BJ (cell line): ENCODE data around the gene CCDC124. TPM values are rescaled to one million over a fixed set of nuclear protein-coding genes. Genes with fewer than 3 reads are reported as not detected.
"Not testable (repeated sequence)": the region's sequence is repeated elsewhere in the genome, so short reads cannot be mapped to it uniquely, and the experiment has no call there.

Source experiments
- CTCF ChIA-PET: fragments of 350-600 bp; formaldehyde crosslinking; extraction: SDS; loops from one replicate; lab custom pipeline; 2021; ENCODE audit warnings: antibody characterized with exemption, inconsistent platforms; lab: Yijun Ruan, JAX
- POLR2A ChIA-PET: fragments of 300-600 bp; sonication (Branson Sonifier 250); formaldehyde crosslinking; extraction: SDS; loops from one replicate; lab custom pipeline; 2021; ENCODE audit warnings: antibody characterized with exemption; lab: Charles Lee
- DNase-seq: peaks from one replicate; pipeline ENCODE4 v3.0.0-alpha.2; 2011; ENCODE audit warnings: low read depth
- H3K27me3 ChIP-seq: 2 replicates; pipeline ENCODE4 v1.6.0; 2011; ENCODE audit warnings: low read length; ENCODE audit not compliant: control insufficient read depth, insufficient read depth
- H3K36me3 ChIP-seq: 2 replicates; pipeline ENCODE4 v1.5.1; 2011; ENCODE audit warnings: low read length; ENCODE audit not compliant: control insufficient read depth, insufficient read depth
- H3K4me3 ChIP-seq: 2 replicates; pipeline ENCODE4 v1.5.1; 2011; ENCODE audit warnings: low read depth, mild to moderate bottlenecking, control low read depth, low read length
- polyA plus RNA-seq: library from polyadenylated mRNA; depleted of rRNA; stranded (reverse); fragments of >200 nt; gene quantifications from 2 replicates; pipeline ENCODE4 v1.2.3, GENCODE V29; 2011
- TF ChIP-seq, protein P1 (sequence below): IDR thresholded peaks from 2 replicates; pipeline ENCODE4 v1.5.1; 2011; ENCODE audit warnings: low read depth, mild to moderate bottlenecking, control low read depth, inconsistent platforms, low read length, moderate library complexity; ENCODE audit not compliant: insufficient read depth

CCDC124 gene
- polyA plus RNA-seq, 1 experiment = 40.8 TPM

DNA sequence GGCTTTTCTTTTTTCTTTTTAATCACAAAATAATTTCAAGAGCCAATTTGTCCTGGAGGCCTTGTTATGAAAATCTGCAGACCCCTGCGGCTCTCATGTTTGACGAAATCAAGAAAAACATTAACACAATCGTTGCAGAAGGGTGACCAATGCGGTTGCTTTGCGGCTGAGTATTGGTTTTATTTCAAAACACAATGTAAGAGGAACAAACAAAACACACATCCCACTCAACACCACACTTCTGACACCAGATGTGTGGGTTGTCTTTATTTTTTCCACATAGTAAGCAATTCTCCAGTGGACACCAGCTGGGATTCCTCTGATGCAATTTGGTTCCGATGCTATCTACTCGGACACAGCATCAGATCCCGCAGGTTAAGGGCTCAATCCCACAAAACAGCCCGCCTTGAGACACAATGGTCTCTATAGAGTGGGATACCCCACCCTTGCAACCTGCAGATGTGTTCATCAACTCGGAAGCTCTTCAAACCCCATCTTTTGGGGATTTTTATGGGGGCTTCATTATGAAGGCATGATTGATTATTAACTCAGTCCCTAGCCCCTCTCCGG lies 21.9 kb upstream of the CCDC124 start:
- ChIA-PET CTCF (interaction anchor here (1.3 to 1.4 kb wide), 2 partner anchors 22 to 27 kb away, joined by 5 to 6 read pairs; partner anchors contain the start of gene CCDC124), POLR2A (interaction anchor here (0.6 kb wide), 1 partner anchor 44 kb away, joined by 4 read pairs; no protein-coding TSS in a partner anchor)
- TF ChIP-seq, protein P1, sequence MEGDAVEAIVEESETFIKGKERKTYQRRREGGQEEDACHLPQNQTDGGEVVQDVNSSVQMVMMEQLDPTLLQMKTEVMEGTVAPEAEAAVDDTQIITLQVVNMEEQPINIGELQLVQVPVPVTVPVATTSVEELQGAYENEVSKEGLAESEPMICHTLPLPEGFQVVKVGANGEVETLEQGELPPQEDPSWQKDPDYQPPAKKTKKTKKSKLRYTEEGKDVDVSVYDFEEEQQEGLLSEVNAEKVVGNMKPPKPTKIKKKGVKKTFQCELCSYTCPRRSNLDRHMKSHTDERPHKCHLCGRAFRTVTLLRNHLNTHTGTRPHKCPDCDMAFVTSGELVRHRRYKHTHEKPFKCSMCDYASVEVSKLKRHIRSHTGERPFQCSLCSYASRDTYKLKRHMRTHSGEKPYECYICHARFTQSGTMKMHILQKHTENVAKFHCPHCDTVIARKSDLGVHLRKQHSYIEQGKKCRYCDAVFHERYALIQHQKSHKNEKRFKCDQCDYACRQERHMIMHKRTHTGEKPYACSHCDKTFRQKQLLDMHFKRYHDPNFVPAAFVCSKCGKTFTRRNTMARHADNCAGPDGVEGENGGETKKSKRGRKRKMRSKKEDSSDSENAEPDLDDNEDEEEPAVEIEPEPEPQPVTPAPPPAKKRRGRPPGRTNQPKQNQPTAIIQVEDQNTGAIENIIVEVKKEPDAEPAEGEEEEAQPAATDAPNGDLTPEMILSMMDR = no peak
- H3K27me3 ChIP-seq = no peaks in the 10 kb centered on the region
- no peak for DNase-seq
- H3K36me3 ChIP-seq = no peaks in the 10 kb centered on the region
- H3K4me3 ChIP-seq = no peak overlapping the region

DNA sequence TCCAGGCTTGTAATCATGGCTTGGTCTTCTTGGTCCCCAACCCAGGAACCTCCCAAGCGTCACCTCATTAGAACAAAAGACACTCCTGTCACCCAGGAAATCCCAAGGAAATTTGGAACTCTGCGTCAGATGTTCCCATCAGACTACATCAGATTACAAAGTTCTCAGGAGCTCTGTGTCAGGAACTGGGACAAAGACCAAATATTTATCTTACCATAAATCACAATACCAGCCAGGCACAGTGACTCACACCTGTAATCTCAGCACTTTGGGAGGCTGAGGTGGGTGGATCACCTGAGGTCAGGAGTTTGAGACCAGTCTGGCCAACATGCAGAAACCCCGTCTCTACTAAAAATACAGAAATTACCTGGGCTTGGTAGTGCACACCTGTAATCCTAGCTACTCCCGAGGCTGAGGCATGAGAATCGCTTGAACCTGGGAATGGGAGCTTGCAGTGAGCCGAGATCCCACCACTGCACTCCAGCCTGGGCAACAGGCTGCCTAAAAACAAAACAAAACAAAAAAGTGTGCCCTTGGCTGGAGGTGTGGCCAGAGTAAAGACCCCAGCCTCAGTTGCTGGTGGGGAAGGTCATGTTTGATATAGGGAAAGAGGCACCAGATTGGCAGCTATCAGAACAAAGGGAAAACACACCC lies 16.7 kb upstream of the CCDC124 start:
- DNase-seq = no peak
- no peak overlapping the region for H3K4me3 ChIP-seq
- ChIA-PET POLR2A (no interaction called here), CTCF (interaction anchor here (0.6 to 1.6 kb wide), 4 partner anchors 17 to 46 kb away, joined by 3 to 4 read pairs (median 3); partner anchors contain the start of gene CCDC124)
- no peaks in the 10 kb centered on the region for H3K27me3 ChIP-seq
- TF ChIP-seq, protein P1 = no peak
- H3K36me3 ChIP-seq = no peaks in the 10 kb centered on the region

DNA sequence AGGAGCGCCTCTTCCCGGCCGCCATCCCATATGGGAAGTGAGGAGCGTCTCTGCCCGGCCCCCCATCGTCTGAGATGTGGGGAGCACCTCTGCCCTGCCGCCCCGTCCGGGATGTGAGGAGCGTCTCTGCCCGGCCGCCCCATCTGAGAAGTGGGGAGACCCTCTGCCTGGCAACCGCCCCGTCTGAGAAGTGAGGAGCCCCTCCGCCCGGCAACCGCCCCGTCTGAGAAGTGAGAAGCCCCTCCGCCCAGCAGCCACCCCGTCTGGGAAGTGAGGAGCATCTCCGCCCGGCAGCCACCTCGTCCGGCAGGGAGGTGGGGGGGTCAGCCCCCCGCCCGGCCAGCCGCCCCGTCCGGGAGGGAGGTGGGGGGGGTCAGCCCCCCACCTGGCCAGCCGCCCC lies 14.7 kb upstream of the CCDC124 start:
- POLR2A ChIA-PET, H3K36me3 ChIP-seq, H3K27me3 ChIP-seq, CTCF ChIA-PET, H3K4me3 ChIP-seq, DNase-seq: not testable (repeated sequence)

DNA sequence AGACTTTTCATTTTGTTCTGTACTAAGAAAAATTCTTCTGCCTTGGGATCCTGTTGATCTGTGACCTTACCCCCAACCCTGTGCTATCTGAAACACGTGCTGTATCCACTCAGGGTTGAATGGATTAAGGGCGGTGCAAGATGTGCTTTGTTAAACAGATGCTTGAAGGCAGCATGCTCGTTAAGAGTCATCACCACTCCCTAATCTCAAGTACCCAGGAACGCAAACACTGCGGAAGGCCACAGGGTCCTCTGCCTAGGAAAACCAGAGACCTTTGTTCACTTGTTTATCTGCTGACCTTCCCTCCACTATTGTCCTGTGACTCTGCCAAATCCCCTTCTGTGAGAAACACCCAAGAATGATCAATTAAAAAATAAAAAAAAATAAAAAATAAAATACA lies 13.7 kb upstream of the CCDC124 start:
- CTCF ChIA-PET = interaction anchor here (0.6 to 1.4 kb wide), 2 partner anchors 14 to 59 kb away, joined by 3 to 8 read pairs; partner anchors contain the start of genes CCDC124 and RPL18A
- H3K4me3 ChIP-seq, H3K27me3 ChIP-seq, DNase-seq, POLR2A ChIA-PET, H3K36me3 ChIP-seq: not testable (repeated sequence)

DNA sequence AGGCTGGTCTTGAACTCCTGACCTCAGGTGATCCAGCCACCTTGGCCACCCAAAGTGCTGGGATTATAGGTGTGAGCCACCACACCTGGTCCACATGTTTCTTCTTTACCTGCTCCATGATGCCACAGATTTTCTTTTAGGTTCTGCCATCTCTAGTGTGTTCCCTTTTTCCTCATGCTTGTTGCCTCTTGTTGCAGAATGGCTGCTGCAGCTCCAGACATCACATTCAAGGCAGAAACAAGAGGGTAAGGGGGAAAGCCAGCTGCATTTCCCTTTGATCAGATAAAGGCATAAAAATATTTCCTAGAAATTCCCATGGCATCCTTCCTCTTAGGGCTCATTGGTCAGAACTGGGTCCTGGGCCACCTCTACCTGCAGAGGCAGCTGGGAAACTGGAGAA lies 12.3 kb upstream of the CCDC124 start:
- POLR2A ChIA-PET = no interaction called here

DNA sequence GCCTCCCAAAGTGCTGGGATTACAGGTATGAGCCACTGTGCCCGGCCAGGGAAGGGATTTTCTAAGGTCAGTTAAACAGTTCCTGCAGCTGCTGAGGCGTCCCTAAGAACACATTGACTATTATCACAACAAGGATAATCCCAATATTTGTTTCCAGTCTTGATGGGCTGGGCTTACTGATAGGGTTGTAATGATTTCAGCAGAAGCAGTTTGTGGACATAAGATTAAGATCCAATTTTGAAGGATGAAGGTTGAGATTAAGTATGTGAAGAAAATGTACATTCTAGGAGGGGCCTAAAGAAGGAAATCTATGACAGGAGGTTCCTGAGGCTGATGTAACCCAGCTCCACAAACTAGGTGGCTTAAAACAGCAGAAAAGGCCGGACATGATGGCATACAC lies 10.7 kb upstream of the CCDC124 start:
- TF ChIP-seq, protein P1 = no peak
- no peaks in the 10 kb centered on the region for H3K36me3 ChIP-seq
- ChIA-PET CTCF (interaction anchor here (0.6 to 1.9 kb wide), 2 partner anchors 16 to 348 kb away, joined by 3 to 4 read pairs; no protein-coding TSS in a partner anchor), POLR2A (no interaction called here)
- H3K27me3 ChIP-seq = no peaks in the 10 kb centered on the region
- no peak overlapping the region for H3K4me3 ChIP-seq
- no peak for DNase-seq

More for the DNA sequence above, 12.3 kb upstream of the CCDC124 start:
- TF ChIP-seq, protein P1 = no peak
- DNase-seq = no peak
- CTCF ChIA-PET = interaction anchor here (1.4 kb wide), 1 partner anchor 12 kb away, joined by 8 read pairs; the partner anchor contains the start of gene CCDC124
- Histone ChIP-seq H3K36me3 (no peaks in the 10 kb centered on the region), H3K4me3 (no peak overlapping the region), H3K27me3 (no peaks in the 10 kb centered on the region)
